Mesenchymal stem cell (in vitro differentiated cells and primary cell): Measurements from ENCODE around the gene KRTAP1-3.

ENCODE experiments used
- DNase-seq: peaks from one replicate; pipeline ENCODE4 v3.0.0-alpha.2; 2013
- H2AFZ ChIP-seq: one replicate; pipeline ENCODE4 v1.6.1; 2013; ENCODE audit warnings: low read depth, mild to moderate bottlenecking, control low read depth, inconsistent platforms, low read length, moderate library complexity
- H2AK5ac ChIP-seq: 2 replicates; pipeline ENCODE4 v1.6.1; 2013; ENCODE audit warnings: low read length, moderate library complexity, mild to moderate bottlenecking, inconsistent platforms; ENCODE audit not compliant: severe bottlenecking
- H2BK120ac ChIP-seq: one replicate; pipeline ENCODE4 v1.6.1; 2013; ENCODE audit warnings: low read depth, mild to moderate bottlenecking, inconsistent platforms, low read length, moderate library complexity
- H2BK12ac ChIP-seq, 2 experiments: one replicate each; pipeline ENCODE4 v1.6.1; 2013; ENCODE audit warnings: inconsistent platforms in 2 of 2, low read length in 2 of 2, mild to moderate bottlenecking in 2 of 2, moderate library complexity in 2 of 2, control low read depth in 1 of 2
- H2BK15ac ChIP-seq: one replicate; pipeline ENCODE4 v1.6.1; 2013; ENCODE audit warnings: mild to moderate bottlenecking, low read depth, inconsistent platforms; ENCODE audit not compliant: poor library complexity, severe bottlenecking
- H2BK5ac ChIP-seq: 2 replicates; pipeline ENCODE4 v1.6.1; 2013; ENCODE audit warnings: low read depth, mild to moderate bottlenecking, low read length, control low read depth, inconsistent platforms; ENCODE audit not compliant: poor library complexity, severe bottlenecking
- H3K14ac ChIP-seq, 2 experiments: one replicate each; pipeline ENCODE4 v1.6.1; 2013; ENCODE audit warnings: inconsistent platforms in 2 of 2, low read length in 2 of 2, control low read depth in 1 of 2, mild to moderate bottlenecking in 1 of 2, moderate library complexity in 1 of 2
- H3K18ac ChIP-seq, 2 experiments: one replicate each; pipeline ENCODE4 v1.6.1; 2013; ENCODE audit warnings: inconsistent platforms in 2 of 2, low read length in 2 of 2, control low read depth in 1 of 2, low read depth in 1 of 2, mild to moderate bottlenecking in 1 of 2
- H3K23ac ChIP-seq, 2 experiments: one replicate each; pipeline ENCODE4 v1.6.1; 2013; ENCODE audit warnings: inconsistent platforms in 2 of 2, low read length in 2 of 2, mild to moderate bottlenecking in 2 of 2, moderate library complexity in 2 of 2, control low read depth in 1 of 2
- H3K27ac ChIP-seq: 2 replicates; pipeline ENCODE4 v1.5.1; 2013; ENCODE audit warnings: mild to moderate bottlenecking, moderate library complexity, low read length, control low read depth, inconsistent platforms; ENCODE audit not compliant: poor library complexity, severe bottlenecking
- H3K27me3 ChIP-seq, 2 experiments: 2 replicates each; pipeline versions ENCODE4 v1.6.1 to v1.7.0; 2013; ENCODE audit warnings: low read length in 2 of 2, mild to moderate bottlenecking in 2 of 2, moderate library complexity in 2 of 2, control low read depth in 1 of 2, inconsistent platforms in 1 of 2; ENCODE audit not compliant: control insufficient read depth in 1 of 2, insufficient read depth in 1 of 2
- H3K36me3 ChIP-seq, 2 experiments: 2 replicates each; pipeline versions ENCODE4 v1.6.1 to v1.7.0; 2013; ENCODE audit warnings: low read length in 2 of 2, control low read depth in 1 of 2, inconsistent platforms in 1 of 2, low read depth in 1 of 2, mild to moderate bottlenecking in 1 of 2; ENCODE audit not compliant: insufficient read depth in 2 of 2, control insufficient read depth in 1 of 2
- H3K4ac ChIP-seq, 2 experiments: one replicate each; pipeline ENCODE4 v1.6.1; 2013; ENCODE audit warnings: inconsistent platforms in 2 of 2, low read length in 2 of 2, mild to moderate bottlenecking in 2 of 2, moderate library complexity in 2 of 2, control low read depth in 1 of 2, low read depth in 1 of 2
- H3K4me1 ChIP-seq: 2 replicates; pipeline ENCODE4 v1.6.1; 2013; ENCODE audit warnings: low read depth, low read length, control low read depth; ENCODE audit not compliant: control insufficient read depth, insufficient read depth
- H3K4me2 ChIP-seq: 2 replicates; pipeline ENCODE4 v1.6.1; 2013; ENCODE audit warnings: low read length, mild to moderate bottlenecking, inconsistent platforms; ENCODE audit not compliant: poor library complexity, severe bottlenecking
- H3K4me3 ChIP-seq, 2 experiments: 2 replicates each; pipeline versions ENCODE4 v1.5.1 to v1.7.0; 2013; ENCODE audit warnings: low read length in 2 of 2, mild to moderate bottlenecking in 2 of 2, control low read depth in 1 of 2, low read depth in 1 of 2; ENCODE audit not compliant: insufficient read depth in 1 of 2
- H3K79me1 ChIP-seq: replicated peaks from 2 replicates; pipeline ENCODE4 v1.6.1; 2013; ENCODE audit warnings: mild to moderate bottlenecking, control low read depth, low read length, inconsistent platforms; ENCODE audit not compliant: poor library complexity, severe bottlenecking
- H3K9ac ChIP-seq: 2 replicates; pipeline ENCODE4 v1.7.0; 2013; ENCODE audit warnings: mild to moderate bottlenecking, low read length, moderate library complexity
- H3K9me3 ChIP-seq: 2 replicates; pipeline ENCODE4 v1.7.0; 2013; ENCODE audit warnings: mild to moderate bottlenecking, low read length; ENCODE audit not compliant: control insufficient read depth
- H4K8ac ChIP-seq: one replicate; pipeline ENCODE4 v1.6.1; 2013; ENCODE audit warnings: inconsistent platforms, mild to moderate bottlenecking, low read length, moderate library complexity
- H4K91ac ChIP-seq: one replicate; pipeline ENCODE4 v1.6.1; 2013; ENCODE audit warnings: mild to moderate bottlenecking, low read length, inconsistent platforms
- WGBS: methylation state at CpG from one replicate; pipeline ENCODE4 v1.1.7; 2013; ENCODE audit warnings: mixed read lengths; 5-methylcytosine and 5-hydroxymethylcytosine counted together

KRTAP1-3 gene

DNA sequence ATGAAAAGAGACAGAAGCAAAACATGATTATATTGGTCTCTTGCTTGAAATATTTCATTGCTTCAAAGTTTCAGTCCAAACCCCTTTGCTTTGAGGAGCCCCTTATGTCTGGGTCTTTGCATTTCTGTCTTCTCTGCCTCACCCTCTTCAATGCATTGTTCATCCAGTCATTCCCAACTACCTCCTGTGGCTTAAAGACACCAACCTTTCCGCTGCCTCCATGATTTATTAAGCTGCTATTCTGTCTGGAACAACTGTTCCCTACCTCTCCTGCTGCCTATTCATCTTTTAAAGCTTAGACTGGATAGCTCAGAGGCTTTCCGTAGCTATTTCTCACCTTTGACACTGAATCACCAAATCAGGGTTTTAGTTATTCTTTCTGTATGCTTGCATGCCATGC lies 37.3 kb downstream of the KRTAP1-3 start:
- no peak overlapping the region for H2BK5ac ChIP-seq

DNA sequence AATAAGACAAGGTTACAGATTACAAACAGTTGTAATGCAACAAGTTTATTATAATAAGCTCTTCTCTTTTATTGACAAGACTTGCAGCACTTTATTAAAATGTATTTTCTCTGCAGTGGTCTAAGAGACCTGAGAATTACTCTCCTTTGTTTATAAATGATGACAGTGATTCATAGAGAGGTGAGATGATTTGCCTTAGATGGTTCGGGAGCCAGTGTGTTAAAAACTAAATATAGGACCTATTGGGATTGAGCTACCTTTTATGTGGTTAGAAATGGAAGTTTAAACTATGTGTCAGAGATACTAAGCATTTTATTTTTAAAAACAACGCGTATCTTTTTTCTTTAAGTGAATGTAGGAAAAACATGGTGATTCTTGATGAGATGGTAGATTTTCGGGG lies 37.8 kb downstream of the KRTAP1-3 start:
- H4K8ac ChIP-seq = no peak overlapping the region
- no peaks in the 10 kb centered on the region for H3K9me3 ChIP-seq
- no peak overlapping the region for H3K14ac ChIP-seq
- no peak overlapping the region for H3K27ac ChIP-seq
- H3K79me1 ChIP-seq = no peaks in the 10 kb centered on the region
- no peak overlapping the region for H2AK5ac ChIP-seq
- no peak overlapping the region for H2BK5ac ChIP-seq
- H2BK15ac ChIP-seq = no peak overlapping the region
- no peaks in the 10 kb centered on the region for H3K27me3 ChIP-seq
- H3K4me2 ChIP-seq = no peak overlapping the region
- no peak for DNase-seq
- WGBS = 57% methylated on average over 1 of the region's 4 CpGs
- H2BK12ac ChIP-seq = no peak overlapping the region
- no peak overlapping the region for H3K18ac ChIP-seq
- H4K91ac ChIP-seq = no peak overlapping the region
- no peak overlapping the region for H3K4me3 ChIP-seq
- peaks cover 2% of the 10 kb centered on the region for H3K4me1 ChIP-seq
- no peak overlapping the region for H3K4ac ChIP-seq
- no peak overlapping the region for H3K23ac ChIP-seq
- H2BK120ac ChIP-seq = no peak overlapping the region
- no peak overlapping the region for H2AFZ ChIP-seq
- no peaks in the 10 kb centered on the region for H3K36me3 ChIP-seq
- H3K9ac ChIP-seq = no peak overlapping the region

More for the DNA sequence above, 37.3 kb downstream of the KRTAP1-3 start:
- no peak overlapping the region for H3K27ac ChIP-seq
- H3K18ac ChIP-seq = no peak overlapping the region
- H3K27me3 ChIP-seq = no peaks in the 10 kb centered on the region
- no peak overlapping the region for H4K91ac ChIP-seq
- H2AK5ac ChIP-seq = no peak overlapping the region
- no peak overlapping the region for H3K14ac ChIP-seq
- peaks cover 2% of the 10 kb centered on the region for H3K4me1 ChIP-seq
- H3K9ac ChIP-seq = no peak overlapping the region
- H2BK15ac ChIP-seq = no peak overlapping the region
- no peaks in the 10 kb centered on the region for H3K36me3 ChIP-seq
- no peak overlapping the region for H2BK12ac ChIP-seq
- H3K9me3 ChIP-seq = no peaks in the 10 kb centered on the region
- no peak overlapping the region for H3K4me3 ChIP-seq
- no peak overlapping the region for H2BK120ac ChIP-seq
- H3K23ac ChIP-seq = no peak overlapping the region
- no peak overlapping the region for H4K8ac ChIP-seq
- H3K4me2 ChIP-seq = no peak overlapping the region
- H3K4ac ChIP-seq = no peak overlapping the region
- H2AFZ ChIP-seq = no peak overlapping the region
- 83% methylated on average over 2 of the region's 2 CpGs for WGBS
- no peaks in the 10 kb centered on the region for H3K79me1 ChIP-seq
- no peak for DNase-seq

DNA sequence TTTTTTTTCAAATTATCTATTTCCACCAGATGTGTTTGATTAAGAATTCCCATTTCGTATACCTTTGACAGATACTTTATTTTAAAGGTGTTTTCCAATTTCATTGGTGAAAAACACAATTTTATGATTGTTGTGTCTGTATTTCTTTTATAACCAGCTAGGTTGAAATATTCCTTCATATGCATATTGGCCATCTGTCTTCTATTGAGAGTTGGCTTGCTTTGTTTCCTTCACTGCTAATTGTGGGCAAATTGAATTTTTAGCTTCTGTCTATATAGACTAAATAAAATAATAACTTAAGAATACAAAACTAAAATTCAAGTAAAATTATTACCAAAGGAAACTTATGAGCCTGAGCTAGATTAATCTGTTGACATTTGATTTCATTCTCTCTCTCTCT lies 39.6 kb downstream of the KRTAP1-3 start:
- no peak overlapping the region for H3K4me3 ChIP-seq
- DNase-seq = no peak
- H4K91ac ChIP-seq = no peak overlapping the region
- no peak overlapping the region for H2AFZ ChIP-seq
- H3K27me3 ChIP-seq = no peaks in the 10 kb centered on the region
- no peak overlapping the region for H3K23ac ChIP-seq
- no peak overlapping the region for H3K4ac ChIP-seq
- H2BK15ac ChIP-seq = no peak overlapping the region
- H2BK12ac ChIP-seq = no peak overlapping the region
- H3K36me3 ChIP-seq = no peaks in the 10 kb centered on the region
- no peak overlapping the region for H3K4me2 ChIP-seq
- no peak overlapping the region for H2BK120ac ChIP-seq
- H3K18ac ChIP-seq = no peak overlapping the region
- no peak overlapping the region for H3K9ac ChIP-seq
- no peaks in the 10 kb centered on the region for H3K79me1 ChIP-seq
- H2AK5ac ChIP-seq = no peak overlapping the region
- no peaks in the 10 kb centered on the region for H3K9me3 ChIP-seq
- no peak overlapping the region for H4K8ac ChIP-seq
- no peak overlapping the region for H3K14ac ChIP-seq
- H3K27ac ChIP-seq = no peak overlapping the region
- peaks cover 2% of the 10 kb centered on the region for H3K4me1 ChIP-seq
- H2BK5ac ChIP-seq = no peak overlapping the region
- WGBS = no CpG with 5 or more reads among the region's 1 CpG

DNA sequence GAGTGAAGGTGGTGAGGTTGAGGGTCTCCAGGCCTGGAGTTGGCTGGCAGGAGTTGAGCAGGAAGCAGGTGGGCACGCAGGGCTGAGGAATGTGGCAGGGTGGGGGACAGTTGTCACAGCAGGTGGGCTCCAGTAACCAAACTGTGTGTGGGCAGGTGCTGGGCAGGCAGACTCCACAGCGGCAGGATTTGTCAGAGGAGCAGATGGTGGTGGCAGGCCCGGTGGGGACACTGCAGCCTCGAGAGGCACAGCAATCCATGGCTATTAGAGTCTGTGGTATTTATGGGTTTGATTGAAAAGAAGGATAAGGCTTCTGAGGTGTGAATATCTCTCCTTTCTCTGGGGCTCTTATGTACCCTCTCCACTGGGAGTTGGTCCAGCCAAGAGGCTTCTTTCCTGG lies 40.8 kb downstream of the KRTAP1-3 start, which contains the start of gene KRTAP3-3:
TSS of gene KRTAP3-3 (minus strand) at position 326 of the 400 bp plus-strand sequence. CDS start at position 259, 67 bp downstream.
- Histone ChIP-seq H2BK5ac (no peak within 1 kb of the TSS), H4K8ac (no peak within 1 kb of the TSS), H3K4me3 (no peak within 1 kb of the TSS), H3K4ac (no peak within 1 kb of the TSS), H3K9ac (no peak within 1 kb of the TSS), H2BK15ac (no peak within 1 kb of the TSS), H4K91ac (no peak within 1 kb of the TSS), H3K14ac (no peak within 1 kb of the TSS), H3K9me3 (no peaks in the 10 kb centered on the region), H2BK120ac (no peak within 1 kb of the TSS), H2BK12ac (no peak within 1 kb of the TSS), H3K4me2 (no peak within 1 kb of the TSS), H3K27me3 (no peaks in the 10 kb centered on the region), H2AK5ac (no peak within 1 kb of the TSS), H3K27ac (no peak within 1 kb of the TSS), H3K36me3 (no peaks in the 10 kb centered on the region), H3K79me1 (no peaks in the 10 kb centered on the region), H3K4me1 (peaks cover 2% of the 10 kb centered on the region), H2AFZ (no peak within 1 kb of the TSS), H3K23ac (no peak within 1 kb of the TSS), H3K18ac (no peak within 1 kb of the TSS)
- WGBS = 19% methylated on average over 4 of the region's 4 CpGs
- DNase-seq = no peak
